ENCODE data around the gene TOR2A. TPM values are rescaled to one million over a fixed set of nuclear protein-coding genes. Genes with fewer than 3 reads are reported as not detected.
A peak's percentile ranks its signal among the peaks of the same experiment; 100 is the strongest.

The TOR2A gene
- polyA plus RNA-seq, 3 donors: 57.4 to 63.8 (median 60.0) TPM

- peaks cover 0 to 3% (median 0%) of the 10 kb centered on the region in 3 donors for H3K27me3 Mint-ChIP-seq (ENCODE audit: low read depth in 3 of 3)
- intact Hi-C loops (cut with micrococcal nuclease): loop anchor here (2.0 to 5.0 kb wide), 3 partner anchors 15 to 203 kb away; partner anchors contain the start of gene TOR2A (in 1 of the 2)
- TF ChIP-seq, protein P1, sequence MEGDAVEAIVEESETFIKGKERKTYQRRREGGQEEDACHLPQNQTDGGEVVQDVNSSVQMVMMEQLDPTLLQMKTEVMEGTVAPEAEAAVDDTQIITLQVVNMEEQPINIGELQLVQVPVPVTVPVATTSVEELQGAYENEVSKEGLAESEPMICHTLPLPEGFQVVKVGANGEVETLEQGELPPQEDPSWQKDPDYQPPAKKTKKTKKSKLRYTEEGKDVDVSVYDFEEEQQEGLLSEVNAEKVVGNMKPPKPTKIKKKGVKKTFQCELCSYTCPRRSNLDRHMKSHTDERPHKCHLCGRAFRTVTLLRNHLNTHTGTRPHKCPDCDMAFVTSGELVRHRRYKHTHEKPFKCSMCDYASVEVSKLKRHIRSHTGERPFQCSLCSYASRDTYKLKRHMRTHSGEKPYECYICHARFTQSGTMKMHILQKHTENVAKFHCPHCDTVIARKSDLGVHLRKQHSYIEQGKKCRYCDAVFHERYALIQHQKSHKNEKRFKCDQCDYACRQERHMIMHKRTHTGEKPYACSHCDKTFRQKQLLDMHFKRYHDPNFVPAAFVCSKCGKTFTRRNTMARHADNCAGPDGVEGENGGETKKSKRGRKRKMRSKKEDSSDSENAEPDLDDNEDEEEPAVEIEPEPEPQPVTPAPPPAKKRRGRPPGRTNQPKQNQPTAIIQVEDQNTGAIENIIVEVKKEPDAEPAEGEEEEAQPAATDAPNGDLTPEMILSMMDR (IDR thresholded peaks at IDR 0.05): no peak
- H3K79me2 ChIP-seq (ENCODE audit: insufficient read depth, low read length): peaks cover 98% of the 10 kb centered on the region
- H3K27ac Mint-ChIP-seq: peak overlapping the region; percentile 86 to 94 (median 89)
- peak overlapping the region; percentile 86 for H3K4me2 ChIP-seq (replicated peaks; ENCODE audit: extremely low read depth, low read length, poor library complexity, severe bottlenecking)
- peak overlapping the region in 1 of 3 experiments; percentile 80 for H3K4me3 ChIP-seq (replicated peaks in 1 of 3; ENCODE audit: low read depth in 2 of 3, low read length in 3 of 3)
- DNase-seq: peak in 1 of 3 donors; percentile 28
- peaks cover 58 to 82% of the 10 kb centered on the region in 2 donors for H3K4me1 ChIP-seq (ENCODE audit: control insufficient read depth in 1 of 2, insufficient read depth in 2 of 2, low read length in 2 of 2)
- H3K9me3 ChIP-seq (replicated peaks in 1 of 2; ENCODE audit: control insufficient read depth in 1 of 2, insufficient read depth in 1 of 2, low read length in 2 of 2): no peaks in the 10 kb centered on the region
- peaks cover 99% of the 10 kb centered on the region for H4K20me1 ChIP-seq (ENCODE audit: insufficient read depth, low read length)
- H3K4me3 Mint-ChIP-seq: peak overlapping the region; percentile 88 to 91
- H3K4me1 Mint-ChIP-seq: peaks cover 85% of the 10 kb centered on the region
- H3K9me3 Mint-ChIP-seq: no peaks in the 10 kb centered on the region
- H3K36me3 Mint-ChIP-seq: peaks cover 63 to 86% of the 10 kb centered on the region in 2 donors
- no peak overlapping the region for H2AFZ ChIP-seq (ENCODE audit: insufficient read depth, low read depth, low read length, poor library complexity, severe bottlenecking)
- 12% methylated on average over 4 of the region's 4 CpGs for WGBS (ENCODE audit: insufficient coverage)
- H3K9ac ChIP-seq (ENCODE audit: insufficient read depth, low read length, poor library complexity, severe bottlenecking): peak overlapping the region; percentile 32
- H3K36me3 ChIP-seq (replicated peaks in 1 of 2; ENCODE audit: control insufficient read depth in 1 of 2, insufficient read depth in 2 of 2, low read length in 2 of 2): peaks cover 68 to 92% of the 10 kb centered on the region in 2 donors
- no peaks in the 10 kb centered on the region for H3K27me3 ChIP-seq (ENCODE audit: control insufficient read depth in 2 of 2, insufficient read depth in 2 of 2, low read length in 2 of 2)
- H3K27ac ChIP-seq (ENCODE audit: low read depth in 1 of 2, low read length in 2 of 2): peak overlapping the region; percentile 51 to 80
These were observed 35.0 kb upstream of the TOR2A start for GRCh38 chr9:127769929-127770582.

DNA sequence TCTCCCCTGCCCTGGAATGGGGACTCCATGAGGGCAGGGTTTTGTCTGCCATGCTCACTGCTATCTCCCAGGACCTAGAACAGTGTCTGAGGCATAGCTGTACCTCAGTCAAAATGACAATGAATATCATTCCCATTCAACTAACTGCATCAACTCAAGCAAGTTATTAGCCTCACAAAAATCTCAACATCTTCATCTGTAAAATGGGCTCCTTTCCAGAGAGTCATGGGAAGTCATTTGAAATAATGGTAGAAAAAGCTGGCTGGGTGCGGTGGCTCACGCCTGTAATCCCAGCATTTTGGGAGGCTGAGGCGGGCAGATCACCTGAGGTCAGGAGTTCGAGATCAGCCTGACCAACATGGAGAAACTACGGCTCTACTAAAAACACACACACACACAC, 34.0 kb upstream of the TOR2A start:
- TF ChIP-seq, protein P1 (IDR thresholded peaks at IDR 0.05): no peak
- no peak overlapping the region for H3K4me3 Mint-ChIP-seq
- Histone ChIP-seq H3K27me3 (ENCODE audit: control insufficient read depth in 2 of 2, insufficient read depth in 2 of 2, low read length in 2 of 2) (no peaks in the 10 kb centered on the region), H3K79me2 (ENCODE audit: insufficient read depth, low read length) (peaks cover 98% of the 10 kb centered on the region), H3K9ac (ENCODE audit: insufficient read depth, low read length, poor library complexity, severe bottlenecking) (no peak overlapping the region), H3K9me3 (replicated peaks in 1 of 2; ENCODE audit: control insufficient read depth in 1 of 2, insufficient read depth in 1 of 2, low read length in 2 of 2) (no peaks in the 10 kb centered on the region), H3K4me2 (replicated peaks; ENCODE audit: extremely low read depth, low read length, poor library complexity, severe bottlenecking) (no peak overlapping the region), H3K4me3 (replicated peaks in 1 of 3; ENCODE audit: low read depth in 2 of 3, low read length in 3 of 3) (no peak overlapping the region), H2AFZ (ENCODE audit: insufficient read depth, low read depth, low read length, poor library complexity, severe bottlenecking) (no peak overlapping the region), H3K36me3 (replicated peaks in 1 of 2; ENCODE audit: control insufficient read depth in 1 of 2, insufficient read depth in 2 of 2, low read length in 2 of 2) (peaks cover 65 to 92% of the 10 kb centered on the region in 2 donors), H4K20me1 (ENCODE audit: insufficient read depth, low read length) (peaks cover 99% of the 10 kb centered on the region), H3K4me1 (ENCODE audit: control insufficient read depth in 1 of 2, insufficient read depth in 2 of 2, low read length in 2 of 2) (peaks cover 54 to 78% of the 10 kb centered on the region in 2 donors), H3K27ac (ENCODE audit: low read depth in 1 of 2, low read length in 2 of 2) (peak overlapping the region in 1 of 2 donors; percentile 61)
- H3K27me3 Mint-ChIP-seq (ENCODE audit: low read depth in 3 of 3): peaks cover 0 to 3% (median 0%) of the 10 kb centered on the region in 3 donors
- no peak for DNase-seq
- H3K9me3 Mint-ChIP-seq: no peaks in the 10 kb centered on the region
- peaks cover 65 to 86% of the 10 kb centered on the region in 2 donors for H3K36me3 Mint-ChIP-seq
- intact Hi-C loops (cut with micrococcal nuclease): no loop called here
- WGBS (ENCODE audit: insufficient coverage): 100% methylated on average over 4 of the region's 5 CpGs
- H3K4me1 Mint-ChIP-seq: peaks cover 88% of the 10 kb centered on the region
- H3K27ac Mint-ChIP-seq: peak overlapping the region in 5 of 7 donors; percentile 31 to 88 (median 67)

Data from CD14-positive monocyte (primary cell).